ENCODE data around the gene ALKBH7. TPM values are rescaled to one million over a fixed set of nuclear protein-coding genes. Genes with fewer than 3 reads are reported as not detected.
"Not testable (repeated sequence)": the region's sequence is repeated elsewhere in the genome, so short reads cannot be mapped to it uniquely, and the experiment has no call there.

ALKBH7 gene
- total RNA-seq, 4 donors from 2014 or later = 34.1 to 74.4 (median 56.9) TPM

GRCh38 chr19:6334490-6335285 is 37.9 kb upstream of the ALKBH7 start:
- WGBS = 89% methylated on average over 6 of the region's 6 CpGs
- Histone ChIP-seq H3K9me3 (no peaks in the 10 kb centered on the region), H3K36me3 (no peaks in the 10 kb centered on the region), H3K4me3 (no peak overlapping the region), H3K27ac (no peak overlapping the region), H3K27me3 (no peaks in the 10 kb centered on the region), H3K4me1 (peaks cover 4% of the 10 kb centered on the region)
- no peak for TF ChIP-seq POLR2A (IDR thresholded peaks at IDR 0.05)
- TF ChIP-seq CTCF (IDR thresholded peaks at IDR 0.05) = no peak
- TF ChIP-seq POLR2AphosphoS5 (IDR thresholded peaks at IDR 0.05) = no peak
- TF ChIP-seq EP300 (IDR thresholded peaks at IDR 0.05) = no peak
- no peak for DNase-seq (ENCODE audit: low spot score in 2 of 2)

GRCh38 chr19:6340493-6341201 is 31.9 kb upstream of the ALKBH7 start:
- H3K27me3 ChIP-seq = no peaks in the 10 kb centered on the region
- no peak for DNase-seq (ENCODE audit: low spot score in 2 of 2)
- TF ChIP-seq POLR2A (IDR thresholded peaks at IDR 0.05) (no peak), CTCF (IDR thresholded peaks at IDR 0.05) (no peak), POLR2AphosphoS5 (IDR thresholded peaks at IDR 0.05) (no peak), EP300 (IDR thresholded peaks at IDR 0.05) (no peak)
- WGBS = 62% methylated on average over 14 of the region's 14 CpGs
- no peak overlapping the region for H3K4me3 ChIP-seq
- H3K9me3 ChIP-seq = no peaks in the 10 kb centered on the region
- H3K4me1 ChIP-seq = no peaks in the 10 kb centered on the region
- H3K36me3 ChIP-seq = no peaks in the 10 kb centered on the region
- no peak overlapping the region for H3K27ac ChIP-seq

GRCh38 chr19:6343462-6343861 is 29.1 kb upstream of the ALKBH7 start:
- 69% methylated on average over 1 of the region's 1 CpG for WGBS
- no peak for DNase-seq (ENCODE audit: low spot score in 2 of 2)

GRCh38 chr19:6349271-6349670 is 23.3 kb upstream of the ALKBH7 start:
- H3K27ac ChIP-seq; H3K9me3 ChIP-seq; H3K4me1 ChIP-seq; H3K27me3 ChIP-seq; H3K36me3 ChIP-seq; H3K4me3 ChIP-seq; DNase-seq (ENCODE audit: low spot score in 2 of 2): not testable (repeated sequence)
- 97% methylated on average over 2 of the region's 2 CpGs for WGBS

More at GRCh38 chr19:6343462-6343861, 29.1 kb upstream of the ALKBH7 start:
- Histone ChIP-seq H3K9me3 (no peaks in the 10 kb centered on the region), H3K27ac (no peak overlapping the region), H3K27me3 (no peaks in the 10 kb centered on the region), H3K4me1 (no peaks in the 10 kb centered on the region), H3K36me3 (no peaks in the 10 kb centered on the region), H3K4me3 (no peak overlapping the region)
- TF ChIP-seq CTCF (IDR thresholded peaks at IDR 0.05) = no peak
- TF ChIP-seq POLR2AphosphoS5 (IDR thresholded peaks at IDR 0.05) = no peak
- TF ChIP-seq EP300 (IDR thresholded peaks at IDR 0.05) = no peak
- no peak for TF ChIP-seq POLR2A (IDR thresholded peaks at IDR 0.05)

- 75% methylated on average over 2 of the region's 2 CpGs for WGBS
- TF ChIP-seq EP300 (IDR thresholded peaks at IDR 0.05) (no peak), CTCF (IDR thresholded peaks at IDR 0.05) (no peak), POLR2AphosphoS5 (IDR thresholded peaks at IDR 0.05) (no peak), POLR2A (IDR thresholded peaks at IDR 0.05) (no peak)
- no peak for DNase-seq (ENCODE audit: low spot score in 2 of 2)
- Histone ChIP-seq H3K27ac (no peak overlapping the region), H3K27me3 (no peaks in the 10 kb centered on the region), H3K4me3 (no peak overlapping the region), H3K9me3 (no peaks in the 10 kb centered on the region), H3K4me1 (no peaks in the 10 kb centered on the region), H3K36me3 (no peaks in the 10 kb centered on the region)
Measured at GRCh38 chr19:6350688-6351087, 21.9 kb upstream of the ALKBH7 start.

Measured in suprapubic skin (tissue), 4 donors.